ENCODE data around the gene TEPSIN.

TEPSIN gene

DNA sequence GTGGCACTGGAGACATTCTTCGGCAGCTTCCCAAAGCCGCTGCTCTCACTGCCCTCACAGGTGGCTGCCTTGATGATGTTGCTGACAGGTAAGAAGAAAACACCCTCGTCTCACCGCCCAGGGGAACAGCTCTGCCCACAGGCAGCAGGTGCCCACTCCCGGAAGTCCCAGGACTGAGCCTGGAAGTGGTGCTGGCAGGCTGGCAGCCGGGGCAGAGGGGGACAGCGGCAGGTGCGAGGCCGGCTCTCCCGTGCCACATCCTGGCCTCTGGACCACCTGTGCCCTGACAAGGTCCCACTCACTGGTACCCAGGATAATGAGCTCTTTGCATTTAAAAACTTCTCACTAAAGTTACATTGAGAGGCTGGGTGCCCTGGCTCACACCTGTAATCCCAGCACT is 36.5 kb downstream of the TEPSIN start:
- TF ChIP-seq, protein P1, sequence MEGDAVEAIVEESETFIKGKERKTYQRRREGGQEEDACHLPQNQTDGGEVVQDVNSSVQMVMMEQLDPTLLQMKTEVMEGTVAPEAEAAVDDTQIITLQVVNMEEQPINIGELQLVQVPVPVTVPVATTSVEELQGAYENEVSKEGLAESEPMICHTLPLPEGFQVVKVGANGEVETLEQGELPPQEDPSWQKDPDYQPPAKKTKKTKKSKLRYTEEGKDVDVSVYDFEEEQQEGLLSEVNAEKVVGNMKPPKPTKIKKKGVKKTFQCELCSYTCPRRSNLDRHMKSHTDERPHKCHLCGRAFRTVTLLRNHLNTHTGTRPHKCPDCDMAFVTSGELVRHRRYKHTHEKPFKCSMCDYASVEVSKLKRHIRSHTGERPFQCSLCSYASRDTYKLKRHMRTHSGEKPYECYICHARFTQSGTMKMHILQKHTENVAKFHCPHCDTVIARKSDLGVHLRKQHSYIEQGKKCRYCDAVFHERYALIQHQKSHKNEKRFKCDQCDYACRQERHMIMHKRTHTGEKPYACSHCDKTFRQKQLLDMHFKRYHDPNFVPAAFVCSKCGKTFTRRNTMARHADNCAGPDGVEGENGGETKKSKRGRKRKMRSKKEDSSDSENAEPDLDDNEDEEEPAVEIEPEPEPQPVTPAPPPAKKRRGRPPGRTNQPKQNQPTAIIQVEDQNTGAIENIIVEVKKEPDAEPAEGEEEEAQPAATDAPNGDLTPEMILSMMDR (IDR thresholded peaks at IDR 0.05; ENCODE audit: insufficient read depth, low read length, poor library complexity, severe bottlenecking) = no peak
- no peak for DNase-seq (ENCODE audit: extremely low read depth, insufficient read length)

DNA sequence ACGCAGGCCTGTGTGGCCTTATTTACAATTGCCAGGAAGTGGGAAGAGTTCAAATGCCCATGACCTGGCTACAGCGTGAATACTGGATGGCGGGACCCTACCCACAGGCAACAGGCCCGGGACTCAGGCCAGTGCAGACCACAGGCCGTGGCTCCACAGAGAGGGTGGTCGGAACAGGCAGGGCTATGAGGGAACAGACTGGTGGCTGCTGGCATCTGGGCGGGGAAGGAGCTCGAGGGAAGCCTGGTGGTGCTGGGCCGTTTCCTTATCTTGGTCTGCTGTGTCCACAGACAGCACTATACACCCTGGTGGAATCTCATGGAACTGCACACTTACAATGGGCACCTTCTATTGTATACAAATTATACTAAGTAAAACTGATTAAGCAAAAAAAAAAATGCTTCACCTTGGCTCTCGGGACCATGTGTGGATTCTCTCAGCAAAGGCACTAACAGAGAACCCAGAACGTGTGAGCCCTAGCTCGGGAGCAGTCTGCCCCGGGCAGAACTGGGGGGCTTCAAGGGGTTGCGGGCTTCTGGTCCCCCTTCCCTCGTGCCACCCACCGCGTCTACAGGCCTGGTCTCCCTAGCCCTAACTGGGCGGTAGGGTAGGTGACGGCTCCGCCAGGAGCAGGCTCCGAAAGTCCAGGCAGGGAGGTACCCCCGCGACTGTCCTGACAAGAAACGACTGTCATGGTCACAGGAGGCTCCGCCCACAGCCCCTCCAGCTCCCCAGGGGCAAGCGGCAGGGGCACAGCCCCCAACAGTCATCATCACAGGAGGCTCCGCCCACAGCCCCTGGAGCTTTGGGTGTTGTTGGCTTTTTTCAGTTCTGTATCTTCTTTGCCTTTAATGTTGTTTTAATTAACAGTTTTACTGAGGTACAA is 37.9 kb downstream of the TEPSIN start:
- DNase-seq (ENCODE audit: extremely low read depth, insufficient read length) = no peak
- Histone ChIP-seq H3K36me3 (ENCODE audit: control insufficient read depth, insufficient read depth, low read length) (peaks cover 5% of the 10 kb centered on the region), H3K27me3 (replicated peaks; ENCODE audit: control insufficient read depth, insufficient read depth, low read length) (no peaks in the 10 kb centered on the region), H3K4me3 (replicated peaks; ENCODE audit: low read depth, low read length) (no peak overlapping the region)
- TF ChIP-seq, protein P1 (IDR thresholded peaks at IDR 0.05; ENCODE audit: insufficient read depth, low read length, poor library complexity, severe bottlenecking) = peak; percentile 45

More for the DNA sequence above, 36.5 kb downstream of the TEPSIN start:
- H3K36me3 ChIP-seq (ENCODE audit: control insufficient read depth, insufficient read depth, low read length) = peaks cover 5% of the 10 kb centered on the region
- no peaks in the 10 kb centered on the region for H3K27me3 ChIP-seq (replicated peaks; ENCODE audit: control insufficient read depth, insufficient read depth, low read length)
- no peak overlapping the region for H3K4me3 ChIP-seq (replicated peaks; ENCODE audit: low read depth, low read length)

DNA sequence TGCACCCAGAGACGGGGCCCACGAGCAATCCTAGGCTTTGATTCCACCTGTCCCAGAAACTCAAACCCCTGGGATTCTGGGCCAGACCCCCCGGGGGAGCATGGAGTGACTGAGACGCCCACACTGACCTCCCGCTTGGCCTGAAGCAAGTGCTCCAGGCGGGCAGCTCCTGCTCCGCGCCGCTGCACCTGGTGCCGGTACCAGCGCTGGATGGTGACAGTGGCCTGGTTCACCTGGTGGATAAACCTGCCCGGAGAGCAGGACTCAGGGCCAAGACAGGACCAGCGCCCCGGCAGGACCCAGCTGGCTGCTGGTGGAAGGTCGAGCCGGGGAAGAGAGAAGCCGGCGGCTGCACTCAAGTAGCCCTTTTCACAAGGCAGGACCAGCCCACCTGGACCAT is 38.7 kb downstream of the TEPSIN start:
- Histone ChIP-seq H3K27me3 (replicated peaks; ENCODE audit: control insufficient read depth, insufficient read depth, low read length) (no peaks in the 10 kb centered on the region), H3K4me3 (replicated peaks; ENCODE audit: low read depth, low read length) (no peak overlapping the region), H3K36me3 (ENCODE audit: control insufficient read depth, insufficient read depth, low read length) (peaks cover 5% of the 10 kb centered on the region)
- TF ChIP-seq, protein P1 (IDR thresholded peaks at IDR 0.05; ENCODE audit: insufficient read depth, low read length, poor library complexity, severe bottlenecking) = no peak
- no peak for DNase-seq (ENCODE audit: extremely low read depth, insufficient read length)

DNA sequence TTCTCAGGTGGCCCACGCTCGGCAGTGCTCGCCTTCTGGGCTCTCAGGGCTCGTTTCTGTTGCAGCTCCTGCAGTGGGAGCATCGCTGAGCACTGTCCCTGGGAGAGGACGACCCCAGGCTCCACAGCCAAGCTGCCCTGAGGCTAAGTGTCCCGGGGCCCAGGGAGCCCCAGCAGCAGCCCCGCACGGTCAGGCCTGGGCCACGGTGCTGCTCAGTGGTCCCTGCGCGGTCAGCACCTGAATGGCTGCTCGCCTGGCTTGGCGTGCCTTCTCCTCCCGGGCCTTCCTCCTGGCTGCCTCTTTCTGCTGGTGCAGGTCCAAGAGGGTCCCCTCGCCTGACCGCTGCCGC is 39.4 kb downstream of the TEPSIN start:
- Histone ChIP-seq H3K27me3 (replicated peaks; ENCODE audit: control insufficient read depth, insufficient read depth, low read length) (no peaks in the 10 kb centered on the region), H3K4me3 (replicated peaks; ENCODE audit: low read depth, low read length) (no peak overlapping the region), H3K36me3 (ENCODE audit: control insufficient read depth, insufficient read depth, low read length) (peaks cover 5% of the 10 kb centered on the region)
- no peak for DNase-seq (ENCODE audit: extremely low read depth, insufficient read length)
- TF ChIP-seq, protein P1 (IDR thresholded peaks at IDR 0.05; ENCODE audit: insufficient read depth, low read length, poor library complexity, severe bottlenecking) = no peak

DNA sequence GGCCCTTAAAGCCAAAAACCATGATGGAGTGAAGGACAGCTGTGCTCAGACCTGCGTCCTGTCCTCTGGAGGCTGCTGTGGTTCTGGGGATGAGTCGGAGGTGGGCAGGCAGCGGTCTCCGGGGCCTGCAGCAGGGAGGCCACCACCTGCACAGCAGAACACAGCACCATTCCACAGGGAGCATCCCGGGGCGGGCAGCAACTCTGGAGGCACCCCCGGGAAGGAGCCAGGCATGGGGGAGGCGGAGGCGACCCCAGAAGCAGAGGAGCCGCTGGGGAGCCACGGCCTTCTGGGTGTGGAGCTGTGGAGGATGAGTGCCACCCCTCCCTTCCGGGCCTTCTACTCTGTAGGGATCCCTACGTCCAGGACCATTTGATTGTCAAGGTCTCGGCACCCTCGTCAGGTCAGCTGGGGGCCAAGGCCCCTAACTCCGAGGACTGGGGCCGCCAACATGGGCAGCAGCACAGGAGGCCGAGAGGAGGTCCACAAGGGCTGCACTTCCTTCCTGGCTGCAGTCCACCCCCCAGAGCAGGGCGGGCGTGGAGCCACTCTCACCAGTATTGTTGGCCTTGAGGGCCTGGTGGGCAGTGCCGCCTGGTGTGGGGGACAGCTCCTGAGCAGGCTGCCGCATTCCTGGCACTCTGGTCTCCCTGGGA is 39.9 kb downstream of the TEPSIN start:
- peaks cover 5% of the 10 kb centered on the region for H3K36me3 ChIP-seq (ENCODE audit: control insufficient read depth, insufficient read depth, low read length)
- H3K4me3 ChIP-seq (replicated peaks; ENCODE audit: low read depth, low read length) = no peak overlapping the region
- TF ChIP-seq, protein P1 (IDR thresholded peaks at IDR 0.05; ENCODE audit: insufficient read depth, low read length, poor library complexity, severe bottlenecking) = no peak
- H3K27me3 ChIP-seq (replicated peaks; ENCODE audit: control insufficient read depth, insufficient read depth, low read length) = no peaks in the 10 kb centered on the region
- DNase-seq (ENCODE audit: extremely low read depth, insufficient read length) = no peak
